GM12891 (cell line): ENCODE results near the gene CHSY1.

Source experiments
- POLR2A ChIP-seq: IDR thresholded peaks from 2 replicates; pipeline ENCODE4 v1.6.1; 2011; ENCODE audit warnings: low read depth, low read length, control low read depth
- POLR2AphosphoS5 ChIP-seq: IDR thresholded peaks from 2 replicates; pipeline ENCODE4 v1.6.1; 2011; ENCODE audit warnings: low read depth, low read length, control low read depth
- POU2F2 ChIP-seq: IDR thresholded peaks from 2 replicates; pipeline ENCODE4 v1.6.1; 2011; ENCODE audit warnings: low read depth, mild to moderate bottlenecking, control low read depth, low read length, moderate library complexity
- SPI1 ChIP-seq: IDR thresholded peaks from 2 replicates; pipeline ENCODE4 v1.6.1; 2011; ENCODE audit warnings: low read depth, low read length, control low read depth
- TAF1 ChIP-seq: IDR thresholded peaks from 2 replicates; pipeline ENCODE4 v1.6.1; 2011; ENCODE audit warnings: low read depth, low read length, control low read depth

- no peak for TF ChIP-seq POLR2AphosphoS5
- no peak for TF ChIP-seq POLR2A
- no peak for TF ChIP-seq TAF1
- TF ChIP-seq SPI1: no peak
- TF ChIP-seq POU2F2: no peak
Observed at GRCh38 chr15:101244036-101244781, 7.6 kb downstream of the CHSY1 start.
